Mesenchymal stem cell (in vitro differentiated cells and primary cell): Measurements from ENCODE around the gene FHIT.

Experiments
- DNase-seq: peaks from one replicate; pipeline ENCODE4 v3.0.0-alpha.2; 2013
- H2AFZ ChIP-seq: one replicate; pipeline ENCODE4 v1.6.1; 2013; ENCODE audit warnings: low read depth, mild to moderate bottlenecking, control low read depth, inconsistent platforms, low read length, moderate library complexity
- H2AK5ac ChIP-seq: 2 replicates; pipeline ENCODE4 v1.6.1; 2013; ENCODE audit warnings: low read length, moderate library complexity, mild to moderate bottlenecking, inconsistent platforms; ENCODE audit not compliant: severe bottlenecking
- H2BK120ac ChIP-seq: one replicate; pipeline ENCODE4 v1.6.1; 2013; ENCODE audit warnings: low read depth, mild to moderate bottlenecking, inconsistent platforms, low read length, moderate library complexity
- H2BK12ac ChIP-seq, 2 experiments: one replicate each; pipeline ENCODE4 v1.6.1; 2013; ENCODE audit warnings: inconsistent platforms in 2 of 2, low read length in 2 of 2, mild to moderate bottlenecking in 2 of 2, moderate library complexity in 2 of 2, control low read depth in 1 of 2
- H2BK15ac ChIP-seq: one replicate; pipeline ENCODE4 v1.6.1; 2013; ENCODE audit warnings: mild to moderate bottlenecking, low read depth, inconsistent platforms; ENCODE audit not compliant: poor library complexity, severe bottlenecking
- H2BK5ac ChIP-seq: 2 replicates; pipeline ENCODE4 v1.6.1; 2013; ENCODE audit warnings: low read depth, mild to moderate bottlenecking, low read length, control low read depth, inconsistent platforms; ENCODE audit not compliant: poor library complexity, severe bottlenecking
- H3K14ac ChIP-seq, 2 experiments: one replicate each; pipeline ENCODE4 v1.6.1; 2013; ENCODE audit warnings: inconsistent platforms in 2 of 2, low read length in 2 of 2, control low read depth in 1 of 2, mild to moderate bottlenecking in 1 of 2, moderate library complexity in 1 of 2
- H3K18ac ChIP-seq, 2 experiments: one replicate each; pipeline ENCODE4 v1.6.1; 2013; ENCODE audit warnings: inconsistent platforms in 2 of 2, low read length in 2 of 2, control low read depth in 1 of 2, low read depth in 1 of 2, mild to moderate bottlenecking in 1 of 2
- H3K23ac ChIP-seq, 2 experiments: one replicate each; pipeline ENCODE4 v1.6.1; 2013; ENCODE audit warnings: inconsistent platforms in 2 of 2, low read length in 2 of 2, mild to moderate bottlenecking in 2 of 2, moderate library complexity in 2 of 2, control low read depth in 1 of 2
- H3K27ac ChIP-seq: 2 replicates; pipeline ENCODE4 v1.5.1; 2013; ENCODE audit warnings: mild to moderate bottlenecking, moderate library complexity, low read length, control low read depth, inconsistent platforms; ENCODE audit not compliant: poor library complexity, severe bottlenecking
- H3K27me3 ChIP-seq, 2 experiments: 2 replicates each; pipeline versions ENCODE4 v1.6.1 to v1.7.0; 2013; ENCODE audit warnings: low read length in 2 of 2, mild to moderate bottlenecking in 2 of 2, moderate library complexity in 2 of 2, control low read depth in 1 of 2, inconsistent platforms in 1 of 2; ENCODE audit not compliant: control insufficient read depth in 1 of 2, insufficient read depth in 1 of 2
- H3K36me3 ChIP-seq, 2 experiments: 2 replicates each; pipeline versions ENCODE4 v1.6.1 to v1.7.0; 2013; ENCODE audit warnings: low read length in 2 of 2, control low read depth in 1 of 2, inconsistent platforms in 1 of 2, low read depth in 1 of 2, mild to moderate bottlenecking in 1 of 2; ENCODE audit not compliant: insufficient read depth in 2 of 2, control insufficient read depth in 1 of 2
- H3K4ac ChIP-seq, 2 experiments: one replicate each; pipeline ENCODE4 v1.6.1; 2013; ENCODE audit warnings: inconsistent platforms in 2 of 2, low read length in 2 of 2, mild to moderate bottlenecking in 2 of 2, moderate library complexity in 2 of 2, control low read depth in 1 of 2, low read depth in 1 of 2
- H3K4me1 ChIP-seq: 2 replicates; pipeline ENCODE4 v1.6.1; 2013; ENCODE audit warnings: low read depth, low read length, control low read depth; ENCODE audit not compliant: control insufficient read depth, insufficient read depth
- H3K4me2 ChIP-seq: 2 replicates; pipeline ENCODE4 v1.6.1; 2013; ENCODE audit warnings: low read length, mild to moderate bottlenecking, inconsistent platforms; ENCODE audit not compliant: poor library complexity, severe bottlenecking
- H3K4me3 ChIP-seq, 2 experiments: 2 replicates each; pipeline versions ENCODE4 v1.5.1 to v1.7.0; 2013; ENCODE audit warnings: low read length in 2 of 2, mild to moderate bottlenecking in 2 of 2, control low read depth in 1 of 2, low read depth in 1 of 2; ENCODE audit not compliant: insufficient read depth in 1 of 2
- H3K79me1 ChIP-seq: replicated peaks from 2 replicates; pipeline ENCODE4 v1.6.1; 2013; ENCODE audit warnings: mild to moderate bottlenecking, control low read depth, low read length, inconsistent platforms; ENCODE audit not compliant: poor library complexity, severe bottlenecking
- H3K9ac ChIP-seq: 2 replicates; pipeline ENCODE4 v1.7.0; 2013; ENCODE audit warnings: mild to moderate bottlenecking, low read length, moderate library complexity
- H3K9me3 ChIP-seq: 2 replicates; pipeline ENCODE4 v1.7.0; 2013; ENCODE audit warnings: mild to moderate bottlenecking, low read length; ENCODE audit not compliant: control insufficient read depth
- H4K8ac ChIP-seq: one replicate; pipeline ENCODE4 v1.6.1; 2013; ENCODE audit warnings: inconsistent platforms, mild to moderate bottlenecking, low read length, moderate library complexity
- H4K91ac ChIP-seq: one replicate; pipeline ENCODE4 v1.6.1; 2013; ENCODE audit warnings: mild to moderate bottlenecking, low read length, inconsistent platforms
- WGBS: methylation state at CpG from one replicate; pipeline ENCODE4 v1.1.7; 2013; ENCODE audit warnings: mixed read lengths; 5-methylcytosine and 5-hydroxymethylcytosine counted together

Gene FHIT

GRCh38 chr3:61248496-61248895 lies 2.8 kb downstream of the FHIT start:
- DNase-seq, result no peak
- Histone ChIP-seq H3K14ac (no peak overlapping the region), H4K91ac (no peak overlapping the region), H3K4me2 (no peak overlapping the region), H3K4ac (no peak overlapping the region), H2AK5ac (no peak overlapping the region), H2AFZ (no peak overlapping the region), H3K27me3 (no peaks in the 10 kb centered on the region), H3K23ac (no peak overlapping the region), H3K9me3 (no peaks in the 10 kb centered on the region), H2BK5ac (no peak overlapping the region), H2BK15ac (no peak overlapping the region), H3K36me3 (no peaks in the 10 kb centered on the region), H2BK120ac (no peak overlapping the region), H3K27ac (no peak overlapping the region), H2BK12ac (no peak overlapping the region), H3K18ac (no peak overlapping the region), H3K9ac (no peak overlapping the region), H4K8ac (no peak overlapping the region), H3K4me1 (peaks cover 8% of the 10 kb centered on the region), H3K4me3 (no peak overlapping the region), H3K79me1 (peaks cover 1% of the 10 kb centered on the region)
- WGBS, result no CpG with 5 or more reads among the region's 2 CpGs

GRCh38 chr3:61247191-61247590 lies 4.1 kb downstream of the FHIT start:
- Histone ChIP-seq H3K4me3 (no peak overlapping the region), H3K79me1 (peaks cover 1% of the 10 kb centered on the region), H3K14ac (no peak overlapping the region), H3K4ac (no peak overlapping the region), H4K91ac (no peak overlapping the region), H3K18ac (no peak overlapping the region), H3K4me1 (peaks cover 8% of the 10 kb centered on the region), H2BK5ac (no peak overlapping the region), H2BK12ac (no peak overlapping the region), H2AK5ac (no peak overlapping the region), H2BK120ac (no peak overlapping the region), H3K9me3 (no peaks in the 10 kb centered on the region), H2AFZ (no peak overlapping the region), H4K8ac (no peak overlapping the region), H3K27ac (no peak overlapping the region), H3K27me3 (no peaks in the 10 kb centered on the region), H3K4me2 (no peak overlapping the region), H3K9ac (no peak overlapping the region), H2BK15ac (no peak overlapping the region), H3K36me3 (no peaks in the 10 kb centered on the region), H3K23ac (no peak overlapping the region)
- DNase-seq, result no peak
- 77% methylated on average over 4 of the region's 4 CpGs for WGBS

DNA sequence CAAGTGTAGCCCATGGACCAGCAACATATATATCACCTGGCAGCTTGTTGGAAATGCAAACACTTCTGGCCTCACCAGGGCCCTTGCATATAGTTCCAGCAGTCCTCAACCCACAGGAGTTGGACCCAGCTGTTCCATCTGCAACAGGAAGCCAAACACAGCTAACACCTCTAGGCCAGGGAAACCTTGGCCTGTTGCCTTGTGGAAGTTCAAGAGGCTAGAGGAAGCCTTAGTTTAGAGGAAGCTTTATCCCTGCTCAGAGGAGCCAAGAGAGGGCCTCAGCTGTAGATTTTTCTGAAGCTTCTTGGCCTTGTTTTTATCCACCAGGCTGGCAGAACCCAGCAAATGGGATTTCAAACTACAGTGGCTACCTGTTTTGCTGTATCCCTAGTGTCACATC lies 11.4 kb downstream of the FHIT start:
- Histone ChIP-seq H2BK12ac (no peak overlapping the region), H3K9me3 (no peaks in the 10 kb centered on the region), H3K14ac (no peak overlapping the region), H3K79me1 (peaks cover 1% of the 10 kb centered on the region), H3K9ac (no peak overlapping the region), H3K4me3 (no peak overlapping the region), H2BK15ac (no peak overlapping the region), H3K27ac (no peak overlapping the region), H3K36me3 (no peaks in the 10 kb centered on the region), H4K91ac (no peak overlapping the region), H4K8ac (no peak overlapping the region), H3K4me2 (no peak overlapping the region), H2BK5ac (no peak overlapping the region), H3K4me1 (peaks cover 3% of the 10 kb centered on the region), H3K18ac (no peak overlapping the region), H3K4ac (no peak overlapping the region), H3K27me3 (no peaks in the 10 kb centered on the region), H3K23ac (no peak overlapping the region), H2BK120ac (no peak overlapping the region), H2AFZ (no peak overlapping the region), H2AK5ac (no peak overlapping the region)
- DNase-seq, result no peak

DNA sequence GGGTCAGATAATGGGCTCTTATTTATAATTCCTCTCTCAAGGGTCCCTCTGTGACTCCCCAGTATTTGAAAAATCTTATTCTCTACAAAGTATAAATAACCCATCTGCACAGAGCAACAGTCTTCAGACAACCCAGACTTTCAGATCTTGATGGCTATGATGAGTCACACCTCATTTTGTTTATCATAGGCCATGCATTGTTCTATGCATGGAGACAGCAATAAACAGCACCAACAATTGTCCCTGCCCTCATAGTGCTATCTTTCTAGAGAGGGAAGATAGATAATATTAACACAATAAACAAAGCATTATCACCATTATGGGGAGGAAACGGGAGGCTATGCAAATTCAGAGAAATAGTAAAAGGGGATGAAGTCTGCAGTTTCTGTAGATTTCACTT lies 13.4 kb downstream of the FHIT start:
- no peak overlapping the region for H4K91ac ChIP-seq

More for the DNA sequence above, 13.4 kb downstream of the FHIT start:
- no peaks in the 10 kb centered on the region for H3K27me3 ChIP-seq
- H3K27ac ChIP-seq, result no peak overlapping the region
- no peak overlapping the region for H3K4me3 ChIP-seq
- H2AK5ac ChIP-seq, result no peak overlapping the region
- H2BK15ac ChIP-seq, result no peak overlapping the region
- H2BK120ac ChIP-seq, result no peak overlapping the region
- no peak overlapping the region for H3K4ac ChIP-seq
- peaks cover 3% of the 10 kb centered on the region for H3K4me1 ChIP-seq
- H4K8ac ChIP-seq, result no peak overlapping the region
- DNase-seq, result no peak
- H3K18ac ChIP-seq, result no peak overlapping the region
- H3K14ac ChIP-seq, result no peak overlapping the region
- no peaks in the 10 kb centered on the region for H3K36me3 ChIP-seq
- 67% methylated on average over 1 of the region's 1 CpG for WGBS
- no peak overlapping the region for H3K9ac ChIP-seq
- no peaks in the 10 kb centered on the region for H3K79me1 ChIP-seq
- no peak overlapping the region for H2BK12ac ChIP-seq
- H3K23ac ChIP-seq, result no peak overlapping the region
- H2AFZ ChIP-seq, result no peak overlapping the region
- H3K9me3 ChIP-seq, result no peaks in the 10 kb centered on the region
- H3K4me2 ChIP-seq, result no peak overlapping the region
- H2BK5ac ChIP-seq, result no peak overlapping the region
